Measurements from ENCODE around the gene LTBR. TPM values are rescaled to one million over a fixed set of nuclear protein-coding genes. Genes with fewer than 3 reads are reported as not detected.

LTBR gene
- total and polyA plus RNA-seq, 2 donors (not counting 3 experiments of a cell fraction or from before 2014, with no cell fraction given) = 70.7 to 102 TPM

DNA sequence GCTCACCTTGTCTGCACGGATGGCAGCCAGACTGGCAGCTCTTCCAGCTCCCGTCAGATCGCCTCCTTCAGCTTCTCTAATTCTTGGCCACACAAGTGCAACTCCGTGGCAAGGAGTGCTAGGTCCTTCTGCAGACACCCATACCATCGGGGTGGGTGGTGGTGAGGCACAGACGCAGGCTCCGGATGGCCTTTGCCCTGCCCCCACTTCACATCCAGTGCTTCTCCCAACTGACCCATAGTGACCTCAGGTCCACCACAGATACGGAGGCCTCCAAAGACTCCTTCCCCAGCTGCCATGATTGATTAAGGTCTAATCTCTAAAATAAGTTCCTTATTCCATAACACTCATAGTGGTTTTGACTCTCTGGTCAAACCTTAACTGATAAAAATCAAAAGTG lies 40.9 kb downstream of the LTBR start:
- POLR2A ChIA-PET = interaction anchor here (0.7 to 0.8 kb wide), 2 partner anchors 41 to 329 kb away, joined by 3 read pairs; no protein-coding TSS in a partner anchor
- Histone ChIP-seq H4K20me1 (replicated peaks; ENCODE audit: control insufficient read depth, extremely low read depth, insufficient read depth, low read length) (no peaks in the 10 kb centered on the region), H3K4me2 (ENCODE audit: insufficient read depth, low read length) (no peak overlapping the region), H3K27me3 (ENCODE audit: control insufficient read depth in 2 of 2, insufficient read depth in 2 of 2, low read length in 2 of 2) (no peaks in the 10 kb centered on the region), H3K4me1 (ENCODE audit: control insufficient read depth, extremely low read depth, insufficient read depth, low read length) (peaks cover under 1% of the 10 kb centered on the region), H3K36me3 (ENCODE audit: control insufficient read depth in 2 of 2, extremely low read depth in 1 of 2, insufficient read depth in 2 of 2, low read length in 2 of 2) (no peaks in the 10 kb centered on the region), H3K79me2 (ENCODE audit: control insufficient read depth, insufficient read depth, low read length) (no peaks in the 10 kb centered on the region), H3K9me1 (replicated peaks; ENCODE audit: control insufficient read depth, extremely low read depth, insufficient read depth, low read length) (no peaks in the 10 kb centered on the region), H3K9ac (replicated peaks; ENCODE audit: extremely low read depth, insufficient read depth, low read length) (no peak overlapping the region), H3K9me3 (replicated peaks; ENCODE audit: control insufficient read depth, insufficient read depth, low read length) (no peaks in the 10 kb centered on the region), H3K27ac (ENCODE audit: insufficient read depth, low read depth, low read length) (no peak overlapping the region), H2AFZ (ENCODE audit: low read depth, low read length) (no peak overlapping the region), H3K4me3 (replicated peaks in 1 of 3; ENCODE audit: insufficient read depth in 1 of 3, low read depth in 1 of 3, low read length in 3 of 3) (no peak overlapping the region)
- no peak for DNase-seq (ENCODE audit: low read depth, low spot score)
- FAIRE-seq = no peak
- CTCF ChIA-PET = interaction anchor here (0.8 to 7.8 kb wide), 8 partner anchors 12 to 116 kb away, joined by 3 to 147 read pairs (median 4); no protein-coding TSS in a partner anchor
- dilution Hi-C loops (cut with MboI; ENCODE audit: extremely low pct_ligation_motif_present, low sequenced_read_pairs) = no loop called here
- TF ChIP-seq JUN (IDR thresholded peaks at IDR 0.05; ENCODE audit: borderline replicate concordance, insufficient read depth, insufficient read length, low read depth) (no peak), MYC (IDR thresholded peaks at IDR 0.05; ENCODE audit: low read depth, low read length) (no peak), POLR2AphosphoS5 (IDR thresholded peaks at IDR 0.05; ENCODE audit: insufficient read depth, low read depth, low read length) (no peak), POLR2A (IDR thresholded peaks at IDR 0.05; ENCODE audit: low read depth, low read length) (no peak), FOS (IDR thresholded peaks at IDR 0.05; ENCODE audit: borderline replicate concordance, insufficient read depth, low read length) (no peak), GATA2 (IDR thresholded peaks at IDR 0.05; ENCODE audit: insufficient read depth, insufficient read length, low read depth, low read length) (no peak), EZH2 (IDR thresholded peaks at IDR 0.05; ENCODE audit: borderline replicate concordance, low read depth, low read length, severe bottlenecking) (no peak)
- TF ChIP-seq, protein P1, sequence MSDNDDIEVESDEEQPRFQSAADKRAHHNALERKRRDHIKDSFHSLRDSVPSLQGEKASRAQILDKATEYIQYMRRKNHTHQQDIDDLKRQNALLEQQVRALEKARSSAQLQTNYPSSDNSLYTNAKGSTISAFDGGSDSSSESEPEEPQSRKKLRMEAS (IDR thresholded peaks at IDR 0.05; ENCODE audit: insufficient read depth, insufficient read length) = no peak
- TF ChIP-seq, protein P2, sequence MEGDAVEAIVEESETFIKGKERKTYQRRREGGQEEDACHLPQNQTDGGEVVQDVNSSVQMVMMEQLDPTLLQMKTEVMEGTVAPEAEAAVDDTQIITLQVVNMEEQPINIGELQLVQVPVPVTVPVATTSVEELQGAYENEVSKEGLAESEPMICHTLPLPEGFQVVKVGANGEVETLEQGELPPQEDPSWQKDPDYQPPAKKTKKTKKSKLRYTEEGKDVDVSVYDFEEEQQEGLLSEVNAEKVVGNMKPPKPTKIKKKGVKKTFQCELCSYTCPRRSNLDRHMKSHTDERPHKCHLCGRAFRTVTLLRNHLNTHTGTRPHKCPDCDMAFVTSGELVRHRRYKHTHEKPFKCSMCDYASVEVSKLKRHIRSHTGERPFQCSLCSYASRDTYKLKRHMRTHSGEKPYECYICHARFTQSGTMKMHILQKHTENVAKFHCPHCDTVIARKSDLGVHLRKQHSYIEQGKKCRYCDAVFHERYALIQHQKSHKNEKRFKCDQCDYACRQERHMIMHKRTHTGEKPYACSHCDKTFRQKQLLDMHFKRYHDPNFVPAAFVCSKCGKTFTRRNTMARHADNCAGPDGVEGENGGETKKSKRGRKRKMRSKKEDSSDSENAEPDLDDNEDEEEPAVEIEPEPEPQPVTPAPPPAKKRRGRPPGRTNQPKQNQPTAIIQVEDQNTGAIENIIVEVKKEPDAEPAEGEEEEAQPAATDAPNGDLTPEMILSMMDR (IDR thresholded peaks at IDR 0.05; ENCODE audit: extremely low read depth in 1 of 2, insufficient read depth in 1 of 2, low read depth in 1 of 2, low read length in 2 of 2) = no peak
- intact Hi-C loops (cut with micrococcal nuclease) = no loop called here
- no TSS peak for BruUV-seq (replicated peaks)

Measured in endothelial cell of umbilical vein (primary cell).